Esophagus squamous epithelium (tissue), 5 donors: ENCODE measurements around the gene L3MBTL2. TPM values are rescaled to one million over a fixed set of nuclear protein-coding genes. Genes with fewer than 3 reads are reported as not detected.

Experiments
- DNase-seq: peaks from one replicate; lab custom pipeline; 2025; lab: John Stamatoyannopoulos, UW
- H3K27ac ChIP-seq, 4 donors: fragments of 200-600 bp; sonication (generic); one replicate each; pipeline ENCODE4 v1.5.1; 2016 to 2019; ENCODE audit warnings: mild to moderate bottlenecking in 1 of 4
- H3K27me3 ChIP-seq, 4 donors: fragments of 200-600 bp; sonication (generic); 1 replicate in 3 of 4; 2 replicates in 1 of 4; pipeline versions ENCODE4 v1.5.1 to v1.6.0; 2017 to 2021; ENCODE audit warnings: antibody characterized with exemption in 1 of 4
- H3K36me3 ChIP-seq, 3 donors: fragments of 200-600 bp; sonication (generic); one replicate each; pipeline ENCODE4 v1.5.1; 2016 to 2019
- H3K4me1 ChIP-seq, 3 donors: fragments of 200-600 bp; sonication (generic); one replicate each; pipeline ENCODE4 v1.5.1; 2017 to 2019
- H3K4me3 ChIP-seq, 4 donors: fragments of 200-600 bp; sonication (generic); 1 replicate in 3 of 4; 2 replicates in 1 of 4; pipeline ENCODE4 v1.5.1; 2016 to 2019; ENCODE audit warnings: mild to moderate bottlenecking in 2 of 4, moderate library complexity in 1 of 4
- H3K9me3 ChIP-seq, 3 donors: fragments of 200-600 bp; sonication (generic); one replicate each; pipeline ENCODE4 v1.5.1; 2016 to 2019
- CTCF ChIP-seq, 6 experiments: fragments of 450-650 bp in 4 of 6; fragments of 200-600 bp in 2 of 6; sonication (generic) in 2 of 6; IDR thresholded peaks; one replicate each; pipeline ENCODE4 v1.5.1; 2016 to 2019; ENCODE audit warnings: antibody characterized with exemption in 6 of 6, mild to moderate bottlenecking in 4 of 6, moderate library complexity in 4 of 6
- POLR2A ChIP-seq, 4 donors: fragments of 450-650 bp; IDR thresholded peaks; one replicate each; pipeline ENCODE4 v1.6.1; 2017; ENCODE audit warnings: antibody characterized with exemption in 4 of 4, mild to moderate bottlenecking in 4 of 4, moderate library complexity in 3 of 4
- WGBS, 2 donors: methylation state at CpG; one replicate each; pipeline ENCODE4 v1.1.5; 2018; 5-methylcytosine and 5-hydroxymethylcytosine counted together
- intact Hi-C: fragments of 100-400 bp; cut with DNase I; formaldehyde crosslinking; loops from one replicate; pipeline ENCODE4 v1.15.0; 2022
- small RNA-seq, 4 donors: library from RNA; depleted of rRNA; stranded (forward); fragments of <200 nt; gene quantifications; one replicate each; pipeline ENCODE3, GENCODE V24; 2016
- total RNA-seq, 4 donors: library from RNA; depleted of rRNA; stranded (reverse); fragments of >200 nt; gene quantifications; one replicate each; pipeline ENCODE4 v1.1.0, GENCODE V29; 2016
- donor health status: DM: yes; HTN: yes; CAD: no.

Gene L3MBTL2
- total RNA-seq, 4 donors from 2014 or later: 12.1 to 16.2 (median 14.7) TPM

GRCh38 chr22:41280854-41281253 is 75.7 kb downstream of the L3MBTL2 start:
- no peak overlapping the region for H3K4me3 ChIP-seq
- peaks cover 14 to 84% (median 14%) of the 10 kb centered on the region in 3 donors for H3K36me3 ChIP-seq
- DNase-seq: no peak
- peak overlapping the region in 3 of 4 donors; percentile 15 to 73 (median 26) for H3K27ac ChIP-seq
- no peak for TF ChIP-seq CTCF (IDR thresholded peaks at IDR 0.05)
- no peak for TF ChIP-seq POLR2A (IDR thresholded peaks at IDR 0.05)
- intact Hi-C loops: no loop called here
- no peaks in the 10 kb centered on the region for H3K27me3 ChIP-seq
- H3K4me1 ChIP-seq: peaks cover 31 to 63% (median 33%) of the 10 kb centered on the region in 3 donors
- WGBS, 2 donors: 67% methylated on average over 1 of the region's 2 CpGs; no CpG with 5 or more reads in 1 of the 2 donors
- no peaks in the 10 kb centered on the region for H3K9me3 ChIP-seq

Small RNA genes within 50 kb of the gene (small RNA-seq; reads per million reads assigned to genes)
- gene MIR6889: 0 reads per million in 4 donors
- 0 reads per million in 4 donors for gene RNU6-375P

Other genes starting within 250 kb of the L3MBTL2 start
- 10 to 100 TPM; 28.0 to 76.5 (median 56.7) TPM for gene EP300, start 112.7 kb upstream of the L3MBTL2 start, total RNA-seq
- 1 to 10 TPM; 2.0 to 4.5 (median 3.2) TPM for gene CHADL, start 35.6 kb downstream of the L3MBTL2 start, total RNA-seq
- gene RANGAP1, start 80.9 kb downstream of the L3MBTL2 start, total RNA-seq: 10 to 100 TPM; 80.1 to 98.5 (median 84.5) TPM
- gene ZC3H7B, start 96.2 kb downstream of the L3MBTL2 start, total RNA-seq: 10 to 100 TPM; 18.7 to 36.8 (median 20.9) TPM
- 10 to 100 TPM in 2 of 4 donors, 1 to 10 TPM in 2; 3.0 to 17.4 (median 9.7) TPM for gene TEF, start 176.6 kb downstream of the L3MBTL2 start, total RNA-seq
- 10 to 100 TPM; 15.7 to 30.5 (median 21.0) TPM for gene TOB2, start 241.5 kb downstream of the L3MBTL2 start, total RNA-seq